ENCODE data around the gene HSPA14. TPM values are rescaled to one million over a fixed set of nuclear protein-coding genes. Genes with fewer than 3 reads are reported as not detected.
"Not testable (repeated sequence)": the region's sequence is repeated elsewhere in the genome, so short reads cannot be mapped to it uniquely, and the experiment has no call there.

Gene HSPA14
- total RNA-seq, 1 experiment from 2014 or later, result 63.7 TPM

GRCh38 chr10:14836208-14836607 lies 1.9 kb upstream of the HSPA14 start:
- in situ Hi-C loops (cut with HindIII; ENCODE audit: low sequenced_read_pairs), result no loop called here
- DNase-seq (ENCODE audit: low spot score), result no peak

- DNase-seq (ENCODE audit: low spot score), result no peak
- in situ Hi-C loops (cut with HindIII; ENCODE audit: low sequenced_read_pairs), result no loop called here
Observed at GRCh38 chr10:14837003-14837756, 926 bp upstream of the HSPA14 start.

GRCh38 chr10:14838582-14839304 lies 637 bp downstream of the HSPA14 start:
- peak; percentile 20 for DNase-seq (ENCODE audit: low spot score)
- in situ Hi-C loops (cut with HindIII; ENCODE audit: low sequenced_read_pairs), result no loop called here

GRCh38 chr10:14839305-14839695 lies 1.2 kb downstream of the HSPA14 start:
- in situ Hi-C loops (cut with HindIII; ENCODE audit: low sequenced_read_pairs), result no loop called here
- DNase-seq (ENCODE audit: low spot score), result no peak

- no peak for DNase-seq (ENCODE audit: low spot score)
- in situ Hi-C loops (cut with HindIII; ENCODE audit: low sequenced_read_pairs), result no loop called here
Observed at GRCh38 chr10:14840178-14840577, 2.1 kb downstream of the HSPA14 start.

GRCh38 chr10:14843327-14843988 lies 5.4 kb downstream of the HSPA14 start:
- peak; percentile 89 for DNase-seq (ENCODE audit: low spot score)
- in situ Hi-C loops (cut with HindIII; ENCODE audit: low sequenced_read_pairs), result no loop called here

- in situ Hi-C loops (cut with HindIII; ENCODE audit: low sequenced_read_pairs), result no loop called here
- DNase-seq (ENCODE audit: low spot score), result no peak
Observed at GRCh38 chr10:14844948-14845347, 6.8 kb downstream of the HSPA14 start.

GRCh38 chr10:14852236-14852635 lies 14.1 kb downstream of the HSPA14 start:
- no peak for DNase-seq (ENCODE audit: low spot score)
- in situ Hi-C loops (cut with HindIII; ENCODE audit: low sequenced_read_pairs), result no loop called here

- in situ Hi-C loops (cut with HindIII; ENCODE audit: low sequenced_read_pairs), result no loop called here
- no peak for DNase-seq (ENCODE audit: low spot score)
Observed at GRCh38 chr10:14855453-14855852, 17.3 kb downstream of the HSPA14 start.

GRCh38 chr10:14858338-14858960 lies 20.3 kb downstream of the HSPA14 start:
- in situ Hi-C loops (cut with HindIII; ENCODE audit: low sequenced_read_pairs), result no loop called here
- no peak for DNase-seq (ENCODE audit: low spot score)

- in situ Hi-C loops (cut with HindIII; ENCODE audit: low sequenced_read_pairs), result no loop called here
Observed at GRCh38 chr10:14859043-14859442, 20.9 kb downstream of the HSPA14 start.

GRCh38 chr10:14859775-14860174 lies 21.7 kb downstream of the HSPA14 start:
- in situ Hi-C loops (cut with HindIII; ENCODE audit: low sequenced_read_pairs), result no loop called here
- no peak for DNase-seq (ENCODE audit: low spot score)

More at GRCh38 chr10:14859043-14859442, 20.9 kb downstream of the HSPA14 start:
- DNase-seq (ENCODE audit: low spot score), result no peak

- in situ Hi-C loops (cut with HindIII; ENCODE audit: low sequenced_read_pairs), result no loop called here
Observed at GRCh38 chr10:14860791-14861190, 22.7 kb downstream of the HSPA14 start.

GRCh38 chr10:14864466-14864865 lies 26.4 kb downstream of the HSPA14 start:
- in situ Hi-C loops (cut with HindIII; ENCODE audit: low sequenced_read_pairs); DNase-seq (ENCODE audit: low spot score): not testable (repeated sequence)

More at GRCh38 chr10:14860791-14861190, 22.7 kb downstream of the HSPA14 start:
- DNase-seq (ENCODE audit: low spot score), result no peak

GRCh38 chr10:14864871-14865270 lies 26.8 kb downstream of the HSPA14 start:
- in situ Hi-C loops (cut with HindIII; ENCODE audit: low sequenced_read_pairs); DNase-seq (ENCODE audit: low spot score): not testable (repeated sequence)

- in situ Hi-C loops (cut with HindIII; ENCODE audit: low sequenced_read_pairs), result no loop called here
- no peak for DNase-seq (ENCODE audit: low spot score)
Observed at GRCh38 chr10:14873090-14873760, 35.1 kb downstream of the HSPA14 start.

GRCh38 chr10:14875941-14876340 lies 37.8 kb downstream of the HSPA14 start:
- no peak for DNase-seq (ENCODE audit: low spot score)
- in situ Hi-C loops (cut with HindIII; ENCODE audit: low sequenced_read_pairs), result no loop called here

GRCh38 chr10:14876764-14877163 lies 38.7 kb downstream of the HSPA14 start:
- DNase-seq (ENCODE audit: low spot score), result no peak
- in situ Hi-C loops (cut with HindIII; ENCODE audit: low sequenced_read_pairs), result no loop called here

Data from G401 (cell line).